Gastrocnemius medialis (tissue), 4 donors: ENCODE measurements around the gene C10orf120.

Experiments used
- CTCF ChIP-seq, 5 experiments: fragments of 450-650 bp in 3 of 5; fragments of 200-600 bp in 2 of 5; sonication (generic) in 2 of 5; IDR thresholded peaks in 4 of 5; conservative IDR thresholded peaks in 1 of 5; 1 replicate in 4 of 5; 2 replicates in 1 of 5; pipeline ENCODE4 v1.5.1; 2016 to 2019; ENCODE audit warnings: antibody characterized with exemption in 5 of 5, mild to moderate bottlenecking in 3 of 5, moderate library complexity in 3 of 5
- POLR2A ChIP-seq, 2 donors: fragments of 450-650 bp; IDR thresholded peaks; one replicate each; pipeline ENCODE4 v1.6.1; 2017; ENCODE audit warnings: antibody characterized with exemption in 2 of 2, mild to moderate bottlenecking in 2 of 2, moderate library complexity in 2 of 2

DNA sequence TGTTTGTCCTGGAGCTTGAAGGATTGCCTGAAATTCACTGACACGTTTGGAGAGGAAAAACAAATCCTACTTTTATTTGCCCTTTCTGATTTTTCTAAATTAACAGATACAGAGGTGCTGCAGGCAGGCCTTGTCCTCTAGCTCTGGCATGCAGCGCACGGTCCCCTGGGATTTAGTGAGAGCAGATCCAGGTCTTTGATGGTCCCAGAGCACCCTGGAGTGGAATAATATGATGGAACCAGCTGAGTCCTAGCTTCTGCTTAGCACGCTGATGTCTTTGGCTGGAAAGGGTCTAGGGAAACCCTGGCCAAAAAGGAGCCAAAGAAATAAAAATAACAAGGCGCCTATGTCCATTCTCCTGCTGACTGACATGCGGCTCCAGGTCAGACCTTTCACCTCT, 40.5 kb downstream of the C10orf120 start:
- TF ChIP-seq CTCF (IDR thresholded peaks at IDR 0.05 in 4 of 5, conservative IDR thresholded peaks at IDR 0.05 in 1 of 5) (no peak), POLR2A (IDR thresholded peaks at IDR 0.05) (no peak)
